ENCODE data around the gene KIF5A. TPM values are rescaled to one million over a fixed set of nuclear protein-coding genes. Genes with fewer than 3 reads are reported as not detected.

The KIF5A gene
- total and polyA plus RNA-seq, 2 of the 13 experiments (the other 11 are each of a cell fraction or from before 2014, with no cell fraction given): 1.6 to 11.9 TPM

DNA sequence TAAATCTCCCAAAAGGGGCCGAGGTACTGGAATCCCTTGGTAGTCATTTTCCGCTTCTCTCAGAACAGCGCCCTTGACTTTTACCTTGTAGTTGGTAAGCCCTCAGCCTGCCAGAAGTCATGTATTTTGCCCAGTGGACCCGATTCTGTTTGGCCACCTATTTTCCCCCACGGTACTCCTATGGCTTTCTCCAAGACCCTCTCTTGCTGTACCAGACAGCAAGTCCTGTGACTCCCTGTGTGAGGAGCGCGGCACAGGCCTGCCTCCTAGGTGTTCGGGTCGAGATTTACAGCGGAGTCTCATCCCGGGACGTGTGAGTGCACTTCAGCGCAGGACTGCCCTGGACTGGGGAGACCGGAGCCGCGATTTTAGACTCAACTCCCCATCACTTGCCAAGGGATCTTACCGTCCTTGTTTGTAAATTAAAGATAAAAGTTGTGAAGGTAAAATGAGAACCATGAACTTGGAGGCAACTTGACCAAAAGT, 28.3 kb upstream of the KIF5A start (continued):
- TF ChIP-seq FOXC1 (CRISPR knock-in tag; IDR thresholded peaks at IDR 0.05; ENCODE audit: borderline replicate concordance) (no peak), SRY (CRISPR knock-in tag; IDR thresholded peaks at IDR 0.05) (no peak), SRSF9 (IDR thresholded peaks at IDR 0.05; ENCODE audit: borderline replicate concordance, insufficient read depth, low read depth, low read length, poor library complexity, severe bottlenecking) (no peak), ZNF317 (CRISPR knock-in tag; IDR thresholded peaks at IDR 0.05) (no peak; the same call in 1 of the 2 replicates), ZNF343 (CRISPR knock-in tag; IDR thresholded peaks at IDR 0.05) (peak; percentile 82), RCOR2 (CRISPR knock-in tag; IDR thresholded peaks at IDR 0.05) (no peak), ZNF678 (CRISPR knock-in tag; IDR thresholded peaks at IDR 0.05) (0 out of 2 replicates have a peak, but pooled peaks have one; percentile 32), NFE2L1 (CRISPR knock-in tag; IDR thresholded peaks at IDR 0.05; ENCODE audit: borderline replicate concordance) (no peak), ARNT (IDR thresholded peaks at IDR 0.05) (no peak), ZNF615 (CRISPR knock-in tag; IDR thresholded peaks at IDR 0.05; ENCODE audit: borderline replicate concordance) (no peak), ZNF329 (CRISPR knock-in tag; IDR thresholded peaks at IDR 0.05; ENCODE audit: low read depth) (no peak), HDAC2 (CRISPR knock-in tag; IDR thresholded peaks at IDR 0.05) (no peak), SP2 (CRISPR knock-in tag; IDR thresholded peaks at IDR 0.05) (no peak), ZNF496 (CRISPR knock-in tag; IDR thresholded peaks at IDR 0.05; ENCODE audit: insufficient replicate concordance) (no peak), ATF1 (CRISPR knock-in tag; IDR thresholded peaks at IDR 0.05) (no peak), ZSCAN30 (CRISPR knock-in tag; IDR thresholded peaks at IDR 0.05) (0 out of 2 replicates have a peak, but pooled peaks have one; percentile 4), ELF1 (CRISPR knock-in tag; IDR thresholded peaks at IDR 0.05) (no peak), ARHGAP35 (CRISPR knock-in tag; IDR thresholded peaks at IDR 0.05; ENCODE audit: borderline replicate concordance) (no peak), ZSCAN31 (CRISPR knock-in tag; IDR thresholded peaks at IDR 0.05; ENCODE audit: low read depth) (no peak; the same call in 1 of the 2 replicates), ZNF747 (CRISPR knock-in tag; IDR thresholded peaks at IDR 0.05; ENCODE audit: borderline replicate concordance) (no peak), KMT2A (CRISPR knock-in tag; IDR thresholded peaks at IDR 0.05) (no peak), RBFOX2 (IDR thresholded peaks at IDR 0.05; ENCODE audit: low read depth, low read length) (no peak), ZNF121 (CRISPR knock-in tag; IDR thresholded peaks at IDR 0.05) (no peak), POLR2AphosphoS5 (IDR thresholded peaks at IDR 0.05; ENCODE audit: low read depth, low read length) (peak; percentile 2; the same call in 1 of the 2 replicates), SP4 (CRISPR knock-in tag; IDR thresholded peaks at IDR 0.05) (0 out of 2 replicates have a peak, but pooled peaks have one; percentile 10), ZNF841 (CRISPR knock-in tag; IDR thresholded peaks at IDR 0.05; ENCODE audit: borderline replicate concordance) (no peak), ZNF101 (CRISPR knock-in tag; IDR thresholded peaks at IDR 0.05; ENCODE audit: borderline replicate concordance, low read depth) (no peak), ZMYM2 (CRISPR knock-in tag; IDR thresholded peaks at IDR 0.05) (no peak), CENPT (CRISPR knock-in tag; IDR thresholded peaks at IDR 0.05; ENCODE audit: low read depth) (no peak), FOXM1 (CRISPR knock-in tag; IDR thresholded peaks at IDR 0.05) (no peak)
- TF ChIP-seq, protein P1, sequence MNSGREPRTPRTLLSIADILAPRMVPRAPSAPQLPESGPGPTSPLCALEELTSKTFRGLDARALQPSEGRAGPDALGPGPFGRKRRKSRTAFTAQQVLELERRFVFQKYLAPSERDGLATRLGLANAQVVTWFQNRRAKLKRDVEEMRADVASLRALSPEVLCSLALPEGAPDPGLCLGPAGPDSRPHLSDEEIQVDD (CRISPR knock-in tag; IDR thresholded peaks at IDR 0.05; ENCODE audit: borderline replicate concordance): no peak
- TF ChIP-seq, protein P2, sequence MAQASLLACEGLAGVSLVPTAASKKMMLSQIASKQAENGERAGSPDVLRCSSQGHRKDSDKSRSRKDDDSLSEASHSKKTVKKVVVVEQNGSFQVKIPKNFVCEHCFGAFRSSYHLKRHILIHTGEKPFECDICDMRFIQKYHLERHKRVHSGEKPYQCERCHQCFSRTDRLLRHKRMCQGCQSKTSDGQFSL (CRISPR knock-in tag; IDR thresholded peaks at IDR 0.05): no peak
- TF ChIP-seq, protein P3, sequence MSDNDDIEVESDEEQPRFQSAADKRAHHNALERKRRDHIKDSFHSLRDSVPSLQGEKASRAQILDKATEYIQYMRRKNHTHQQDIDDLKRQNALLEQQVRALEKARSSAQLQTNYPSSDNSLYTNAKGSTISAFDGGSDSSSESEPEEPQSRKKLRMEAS (IDR thresholded peaks at IDR 0.05): no peak
- TF ChIP-seq, protein P4, sequence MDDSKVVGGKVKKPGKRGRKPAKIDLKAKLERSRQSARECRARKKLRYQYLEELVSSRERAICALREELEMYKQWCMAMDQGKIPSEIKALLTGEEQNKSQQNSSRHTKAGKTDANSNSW (CRISPR knock-in tag; IDR thresholded peaks at IDR 0.05; ENCODE audit: borderline replicate concordance): no peak
